ENCODE data around the gene CIITA. TPM values are rescaled to one million over a fixed set of nuclear protein-coding genes. Genes with fewer than 3 reads are reported as not detected.
A peak's percentile ranks its signal among the peaks of the same experiment; 100 is the strongest.

Gene CIITA
- total and polyA plus RNA-seq, 10 of the 15 experiments (the other 5 are each of a cell fraction or from before 2014, with no cell fraction given): 11.5 to 145 (median 49.7) TPM

GRCh38 chr16:10949424-10949970, 72.5 kb downstream of the CIITA start (continued):
- peak; percentile 45; the same call in 1 of the 2 replicates for TF ChIP-seq USF2 (IDR thresholded peaks at IDR 0.05; ENCODE audit: borderline replicate concordance, low read depth, low read length)
- TF ChIP-seq MAX (IDR thresholded peaks at IDR 0.05; ENCODE audit: low read depth, low read length): peak; percentile 69; the same call in 1 of the 2 replicates
- no peak for TF ChIP-seq FOS (IDR thresholded peaks at IDR 0.05; ENCODE audit: borderline replicate concordance, extremely low read depth, insufficient read length)
- TF ChIP-seq SIN3A (IDR thresholded peaks at IDR 0.05; ENCODE audit: low read depth, low read length): peak; percentile 89; the same call in 1 of the 2 replicates
- no peak for TF ChIP-seq CREB1 (IDR thresholded peaks at IDR 0.05; ENCODE audit: low read depth)
- no peak for TF ChIP-seq NFXL1 (IDR thresholded peaks at IDR 0.05; ENCODE audit: borderline replicate concordance)
- no peak for TF ChIP-seq KLF5 (IDR thresholded peaks at IDR 0.05; ENCODE audit: partially characterized antibody)
- TF ChIP-seq IKZF1 (conservative IDR thresholded peaks at IDR 0.05): peak; percentile 84
- peak; percentile 100 for TF ChIP-seq YBX1 (IDR thresholded peaks at IDR 0.05)
- TF ChIP-seq RELA (IDR thresholded peaks at IDR 0.05; ENCODE audit: borderline replicate concordance, partially characterized antibody): no peak
- no peak for TF ChIP-seq CHD2 (IDR thresholded peaks at IDR 0.05; ENCODE audit: borderline replicate concordance, low read depth, low read length)
- TF ChIP-seq ZNF592 (IDR thresholded peaks at IDR 0.05): 0 out of 2 replicates have a peak, but pooled peaks have one; percentile 46
- peak; percentile 84 for TF ChIP-seq NBN (IDR thresholded peaks at IDR 0.05)
- TF ChIP-seq ATF2 (IDR thresholded peaks at IDR 0.05; ENCODE audit: low read length): no peak
- TF ChIP-seq MTA2 (IDR thresholded peaks at IDR 0.05; ENCODE audit: low read depth): peak; percentile 60; the same call in 1 of the 2 replicates
- peak; percentile 9 to 33; a peak in 1 of 4 replicates for TF ChIP-seq EP300 (IDR thresholded peaks at IDR 0.05; ENCODE audit: borderline replicate concordance in 1 of 2, control insufficient read depth in 1 of 2, low read depth in 2 of 2, low read length in 2 of 2)
- TF ChIP-seq IKZF2 (IDR thresholded peaks at IDR 0.05): peak; percentile 67 to 75; a peak in 3 of 4 replicates
- TF ChIP-seq SUPT20H (IDR thresholded peaks at IDR 0.05; ENCODE audit: borderline replicate concordance, control insufficient read depth, low read depth, low read length): no peak
- TF ChIP-seq RUNX3 (IDR thresholded peaks at IDR 0.05; ENCODE audit: low read length): peak; percentile 31; the same call in 1 of the 2 replicates
- no peak for TF ChIP-seq ZBTB4 (CRISPR knock-in tag; IDR thresholded peaks at IDR 0.05)
- TF ChIP-seq RBBP5 (conservative IDR thresholded peaks at IDR 0.05): no peak
